Liver (tissue), 3 donors: ENCODE measurements around the gene ADISSP.

Source experiments
- CTCF ChIP-seq: fragments of 150-350 bp; IDR thresholded peaks from 2 replicates; pipeline ENCODE4 v1.5.1; 2017; ENCODE audit warnings: improper control_type of control experiment, low read depth, low read length; ENCODE audit not compliant: missing input control
- EGR1 ChIP-seq, 2 donors: IDR thresholded peaks; 2 replicates each; pipeline ENCODE4 v1.6.1; 2016 to 2018; ENCODE audit warnings: antibody characterized with exemption in 2 of 2, low read depth in 2 of 2
- GABPA ChIP-seq, 2 donors: IDR thresholded peaks in 1 of 2; conservative IDR thresholded peaks in 1 of 2; 2 replicates each; pipeline ENCODE4 v1.6.1; 2016; ENCODE audit warnings: antibody characterized with exemption in 2 of 2, mild to moderate bottlenecking in 1 of 2, moderate library complexity in 1 of 2
- JUND ChIP-seq, 2 donors: IDR thresholded peaks; 2 replicates each; pipeline ENCODE4 v1.6.1; 2016; ENCODE audit warnings: antibody characterized with exemption in 2 of 2
- RAD21 ChIP-seq, 2 donors: IDR thresholded peaks; 2 replicates each; pipeline ENCODE4 v1.6.1; 2016; ENCODE audit warnings: antibody characterized with exemption in 2 of 2, mild to moderate bottlenecking in 2 of 2
- YY1 ChIP-seq: IDR thresholded peaks from 2 replicates; pipeline ENCODE4 v1.6.1; 2016; ENCODE audit warnings: antibody characterized with exemption, mild to moderate bottlenecking
- ZBTB33 ChIP-seq: IDR thresholded peaks from 2 replicates; pipeline ENCODE4 v1.6.1; 2016; ENCODE audit warnings: antibody characterized with exemption
- TF ChIP-seq, protein P1 (sequence below): IDR thresholded peaks from 2 replicates; pipeline ENCODE4 v1.6.1; 2016; ENCODE audit warnings: antibody characterized with exemption
- donor health status: healthy.
- donor health status: healthy.

GRCh38 chr20:3782597-3782996, 15.0 kb upstream of the ADISSP start:
- TF ChIP-seq CTCF (no peak), GABPA (IDR thresholded peaks at IDR 0.05 in 1 of 2, conservative IDR thresholded peaks at IDR 0.05 in 1 of 2) (no peak), ZBTB33 (no peak), RAD21 (IDR thresholded peaks at IDR 0.05) (no peak), EGR1 (IDR thresholded peaks at IDR 0.05; ENCODE audit: low read depth in 2 of 2) (no peak), JUND (IDR thresholded peaks at IDR 0.05) (no peak), YY1 (no peak)
- TF ChIP-seq, protein P1, sequence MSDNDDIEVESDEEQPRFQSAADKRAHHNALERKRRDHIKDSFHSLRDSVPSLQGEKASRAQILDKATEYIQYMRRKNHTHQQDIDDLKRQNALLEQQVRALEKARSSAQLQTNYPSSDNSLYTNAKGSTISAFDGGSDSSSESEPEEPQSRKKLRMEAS, result no peak
